ENCODE data around the gene RMND5B.

Gene RMND5B

GRCh38 chr5:178113841-178114324 is 16.9 kb upstream of the RMND5B start:
- H3K9ac ChIP-seq (ENCODE audit: insufficient read length, low read depth), result peak overlapping the region; percentile 93
- H3K9me3 ChIP-seq (ENCODE audit: insufficient read depth, low read length), result no peaks in the 10 kb centered on the region
- H3K36me3 ChIP-seq (ENCODE audit: insufficient read depth, insufficient read length, low read length), result no peaks in the 10 kb centered on the region
- H3K4me1 ChIP-seq (ENCODE audit: insufficient read depth, insufficient read length), result peaks cover 16% of the 10 kb centered on the region
- TF ChIP-seq ZNF274 (IDR thresholded peaks at IDR 0.05; ENCODE audit: low read depth, low read length), result no peak
- TF ChIP-seq SUZ12 (IDR thresholded peaks at IDR 0.05; ENCODE audit: extremely low read depth, insufficient read depth, insufficient read length), result no peak
- no peak for TF ChIP-seq YY1 (IDR thresholded peaks at IDR 0.05; ENCODE audit: insufficient read depth, insufficient read length)
- DNase-seq (ENCODE audit: low read depth, low spot score), result no peak
- peak overlapping the region; percentile 82 for H3K4me3 ChIP-seq (ENCODE audit: insufficient read length, low read depth)
- no peaks in the 10 kb centered on the region for H3K27me3 ChIP-seq (ENCODE audit: insufficient read depth, insufficient read length)

- H3K36me3 ChIP-seq (ENCODE audit: insufficient read depth, insufficient read length, low read length), result peaks cover 1% of the 10 kb centered on the region
- H3K4me3 ChIP-seq (ENCODE audit: insufficient read length, low read depth), result peak overlapping the region; percentile 82
- TF ChIP-seq ZNF274 (IDR thresholded peaks at IDR 0.05; ENCODE audit: low read depth, low read length) (no peak), SUZ12 (IDR thresholded peaks at IDR 0.05; ENCODE audit: extremely low read depth, insufficient read depth, insufficient read length) (no peak), YY1 (IDR thresholded peaks at IDR 0.05; ENCODE audit: insufficient read depth, insufficient read length) (no peak)
- no peak for DNase-seq (ENCODE audit: low read depth, low spot score)
- no peaks in the 10 kb centered on the region for H3K9me3 ChIP-seq (ENCODE audit: insufficient read depth, low read length)
- H3K27me3 ChIP-seq (ENCODE audit: insufficient read depth, insufficient read length), result no peaks in the 10 kb centered on the region
- peak overlapping the region; percentile 93 for H3K9ac ChIP-seq (ENCODE audit: insufficient read length, low read depth)
- H3K4me1 ChIP-seq (ENCODE audit: insufficient read depth, insufficient read length), result peaks cover 16% of the 10 kb centered on the region
These were observed 16.3 kb upstream of the RMND5B start for GRCh38 chr5:178114325-178115135.

- H3K9ac ChIP-seq (ENCODE audit: insufficient read length, low read depth), result peak overlapping the region; percentile 93
- H3K36me3 ChIP-seq (ENCODE audit: insufficient read depth, insufficient read length, low read length), result peaks cover 8% of the 10 kb centered on the region
- H3K27me3 ChIP-seq (ENCODE audit: insufficient read depth, insufficient read length), result no peaks in the 10 kb centered on the region
- peaks cover 16% of the 10 kb centered on the region for H3K4me1 ChIP-seq (ENCODE audit: insufficient read depth, insufficient read length)
- peak overlapping the region; percentile 82 for H3K4me3 ChIP-seq (ENCODE audit: insufficient read length, low read depth)
- no peaks in the 10 kb centered on the region for H3K9me3 ChIP-seq (ENCODE audit: insufficient read depth, low read length)
- TF ChIP-seq YY1 (IDR thresholded peaks at IDR 0.05; ENCODE audit: insufficient read depth, insufficient read length), result no peak
- TF ChIP-seq ZNF274 (IDR thresholded peaks at IDR 0.05; ENCODE audit: low read depth, low read length), result no peak
- no peak for TF ChIP-seq SUZ12 (IDR thresholded peaks at IDR 0.05; ENCODE audit: extremely low read depth, insufficient read depth, insufficient read length)
- DNase-seq (ENCODE audit: low read depth, low spot score), result peak; percentile 72
These were observed 15.5 kb upstream of the RMND5B start for GRCh38 chr5:178115136-178115813.

- DNase-seq (ENCODE audit: low read depth, low spot score), result no peak
- H3K9me3 ChIP-seq (ENCODE audit: insufficient read depth, low read length), result no peaks in the 10 kb centered on the region
- no peaks in the 10 kb centered on the region for H3K27me3 ChIP-seq (ENCODE audit: insufficient read depth, insufficient read length)
- H3K4me3 ChIP-seq (ENCODE audit: insufficient read length, low read depth), result peak overlapping the region; percentile 82
- TF ChIP-seq YY1 (IDR thresholded peaks at IDR 0.05; ENCODE audit: insufficient read depth, insufficient read length) (no peak), SUZ12 (IDR thresholded peaks at IDR 0.05; ENCODE audit: extremely low read depth, insufficient read depth, insufficient read length) (no peak), ZNF274 (IDR thresholded peaks at IDR 0.05; ENCODE audit: low read depth, low read length) (no peak)
- H3K4me1 ChIP-seq (ENCODE audit: insufficient read depth, insufficient read length), result peaks cover 18% of the 10 kb centered on the region
- H3K36me3 ChIP-seq (ENCODE audit: insufficient read depth, insufficient read length, low read length), result peaks cover 13% of the 10 kb centered on the region
- peak overlapping the region; percentile 76 for H3K9ac ChIP-seq (ENCODE audit: insufficient read length, low read depth)
These were observed 15.0 kb upstream of the RMND5B start for GRCh38 chr5:178115814-178116142.

GRCh38 chr5:178116143-178116885 is 14.5 kb upstream of the RMND5B start:
- H3K27me3 ChIP-seq (ENCODE audit: insufficient read depth, insufficient read length), result no peaks in the 10 kb centered on the region
- DNase-seq (ENCODE audit: low read depth, low spot score), result no peak
- H3K4me3 ChIP-seq (ENCODE audit: insufficient read length, low read depth), result peak overlapping the region; percentile 82
- no peak for TF ChIP-seq SUZ12 (IDR thresholded peaks at IDR 0.05; ENCODE audit: extremely low read depth, insufficient read depth, insufficient read length)
- no peak for TF ChIP-seq ZNF274 (IDR thresholded peaks at IDR 0.05; ENCODE audit: low read depth, low read length)
- no peak for TF ChIP-seq YY1 (IDR thresholded peaks at IDR 0.05; ENCODE audit: insufficient read depth, insufficient read length)
- peaks cover 22% of the 10 kb centered on the region for H3K4me1 ChIP-seq (ENCODE audit: insufficient read depth, insufficient read length)
- peaks cover 18% of the 10 kb centered on the region for H3K36me3 ChIP-seq (ENCODE audit: insufficient read depth, insufficient read length, low read length)
- H3K9ac ChIP-seq (ENCODE audit: insufficient read length, low read depth), result peak overlapping the region; percentile 76
- H3K9me3 ChIP-seq (ENCODE audit: insufficient read depth, low read length), result no peaks in the 10 kb centered on the region

- Histone ChIP-seq H3K27me3 (ENCODE audit: insufficient read depth, insufficient read length) (no peaks in the 10 kb centered on the region), H3K9ac (ENCODE audit: insufficient read length, low read depth) (peak overlapping the region; percentile 10), H3K9me3 (ENCODE audit: insufficient read depth, low read length) (no peaks in the 10 kb centered on the region), H3K4me3 (ENCODE audit: insufficient read length, low read depth) (no peak overlapping the region), H3K36me3 (ENCODE audit: insufficient read depth, insufficient read length, low read length) (peaks cover 36% of the 10 kb centered on the region), H3K4me1 (ENCODE audit: insufficient read depth, insufficient read length) (peaks cover 32% of the 10 kb centered on the region)
- TF ChIP-seq SUZ12 (IDR thresholded peaks at IDR 0.05; ENCODE audit: extremely low read depth, insufficient read depth, insufficient read length), result no peak
- TF ChIP-seq YY1 (IDR thresholded peaks at IDR 0.05; ENCODE audit: insufficient read depth, insufficient read length), result no peak
- no peak for TF ChIP-seq ZNF274 (IDR thresholded peaks at IDR 0.05; ENCODE audit: low read depth, low read length)
- no peak for DNase-seq (ENCODE audit: low read depth, low spot score)
These were observed 12.7 kb upstream of the RMND5B start for GRCh38 chr5:178117923-178118701.
